Measurements from ENCODE around the gene CYP1A2. TPM values are rescaled to one million over a fixed set of nuclear protein-coding genes. Genes with fewer than 3 reads are reported as not detected.

Gene CYP1A2
- polyA plus RNA-seq, 3 donors = not detected

DNA sequence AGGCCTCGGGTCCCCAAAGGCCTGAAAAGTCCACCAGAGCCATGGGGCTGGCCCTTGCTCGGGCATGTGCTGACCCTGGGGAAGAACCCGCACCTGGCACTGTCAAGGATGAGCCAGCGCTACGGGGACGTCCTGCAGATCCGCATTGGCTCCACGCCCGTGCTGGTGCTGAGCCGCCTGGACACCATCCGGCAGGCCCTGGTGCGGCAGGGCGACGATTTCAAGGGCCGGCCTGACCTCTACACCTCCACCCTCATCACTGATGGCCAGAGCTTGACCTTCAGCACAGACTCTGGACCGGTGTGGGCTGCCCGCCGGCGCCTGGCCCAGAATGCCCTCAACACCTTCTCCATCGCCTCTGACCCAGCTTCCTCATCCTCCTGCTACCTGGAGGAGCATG is 1.2 kb downstream of the CYP1A2 start:
- H3K79me2 ChIP-seq (ENCODE audit: insufficient read depth, low read length) = no peaks in the 10 kb centered on the region
- no peaks in the 10 kb centered on the region for H3K9me3 ChIP-seq (replicated peaks in 1 of 2; ENCODE audit: control insufficient read depth in 1 of 2, insufficient read depth in 1 of 2, low read length in 2 of 2)
- H4K20me1 ChIP-seq (ENCODE audit: insufficient read depth, low read length) = no peaks in the 10 kb centered on the region
- TF ChIP-seq, protein P1, sequence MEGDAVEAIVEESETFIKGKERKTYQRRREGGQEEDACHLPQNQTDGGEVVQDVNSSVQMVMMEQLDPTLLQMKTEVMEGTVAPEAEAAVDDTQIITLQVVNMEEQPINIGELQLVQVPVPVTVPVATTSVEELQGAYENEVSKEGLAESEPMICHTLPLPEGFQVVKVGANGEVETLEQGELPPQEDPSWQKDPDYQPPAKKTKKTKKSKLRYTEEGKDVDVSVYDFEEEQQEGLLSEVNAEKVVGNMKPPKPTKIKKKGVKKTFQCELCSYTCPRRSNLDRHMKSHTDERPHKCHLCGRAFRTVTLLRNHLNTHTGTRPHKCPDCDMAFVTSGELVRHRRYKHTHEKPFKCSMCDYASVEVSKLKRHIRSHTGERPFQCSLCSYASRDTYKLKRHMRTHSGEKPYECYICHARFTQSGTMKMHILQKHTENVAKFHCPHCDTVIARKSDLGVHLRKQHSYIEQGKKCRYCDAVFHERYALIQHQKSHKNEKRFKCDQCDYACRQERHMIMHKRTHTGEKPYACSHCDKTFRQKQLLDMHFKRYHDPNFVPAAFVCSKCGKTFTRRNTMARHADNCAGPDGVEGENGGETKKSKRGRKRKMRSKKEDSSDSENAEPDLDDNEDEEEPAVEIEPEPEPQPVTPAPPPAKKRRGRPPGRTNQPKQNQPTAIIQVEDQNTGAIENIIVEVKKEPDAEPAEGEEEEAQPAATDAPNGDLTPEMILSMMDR (IDR thresholded peaks at IDR 0.05) = no peak
- no peak overlapping the region for H3K27ac ChIP-seq (ENCODE audit: low read depth in 1 of 2, low read length in 2 of 2)
- Mint-ChIP-seq H3K27me3 (ENCODE audit: low read depth in 3 of 3) (peaks cover 6 to 17% (median 12%) of the 10 kb centered on the region in 3 donors), H3K36me3 (no peaks in the 10 kb centered on the region), H3K4me1 (no peaks in the 10 kb centered on the region), H3K4me3 (no peak overlapping the region), H3K9me3 (no peaks in the 10 kb centered on the region), H3K27ac (no peak overlapping the region)
- H3K4me1 ChIP-seq (ENCODE audit: control insufficient read depth in 1 of 2, insufficient read depth in 2 of 2, low read length in 2 of 2) = no peaks in the 10 kb centered on the region
- H3K9ac ChIP-seq (ENCODE audit: insufficient read depth, low read length, poor library complexity, severe bottlenecking) = no peak overlapping the region
- no peaks in the 10 kb centered on the region for H3K36me3 ChIP-seq (replicated peaks in 1 of 2; ENCODE audit: control insufficient read depth in 1 of 2, insufficient read depth in 2 of 2, low read length in 2 of 2)
- 97% methylated on average over 19 of the region's 20 CpGs for WGBS (ENCODE audit: insufficient coverage)
- H3K4me3 ChIP-seq (replicated peaks in 1 of 3; ENCODE audit: low read depth in 2 of 3, low read length in 3 of 3) = no peak overlapping the region
- intact Hi-C loops (cut with micrococcal nuclease) = no loop called here
- no peak for DNase-seq
- no peak overlapping the region for H2AFZ ChIP-seq (ENCODE audit: insufficient read depth, low read depth, low read length, poor library complexity, severe bottlenecking)
- no peak overlapping the region for H3K4me2 ChIP-seq (replicated peaks; ENCODE audit: extremely low read depth, low read length, poor library complexity, severe bottlenecking)
- no peaks in the 10 kb centered on the region for H3K27me3 ChIP-seq (ENCODE audit: control insufficient read depth in 2 of 2, insufficient read depth in 2 of 2, low read length in 2 of 2)

DNA sequence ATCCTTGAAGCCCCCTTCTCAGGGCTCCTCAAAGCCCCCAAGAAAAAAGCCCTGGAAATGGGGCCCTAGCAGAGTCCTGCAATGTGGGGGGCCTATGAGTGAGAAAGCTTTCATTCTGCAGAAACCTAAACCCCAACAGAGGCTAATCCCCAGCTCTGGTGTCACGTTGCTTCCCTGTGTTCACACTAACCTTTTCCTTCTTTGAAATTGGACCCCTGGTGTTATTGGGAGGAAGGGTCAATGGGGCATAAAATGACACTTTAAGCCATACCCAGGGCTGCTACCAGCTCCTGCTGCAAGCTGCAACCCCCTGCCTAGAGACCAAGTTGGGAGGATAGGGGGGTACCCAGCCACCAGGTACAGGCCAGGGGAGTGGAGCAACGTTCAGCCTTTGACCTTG is 2.1 kb downstream of the CYP1A2 start:
- no peak overlapping the region for H3K4me3 Mint-ChIP-seq
- H3K27me3 ChIP-seq (ENCODE audit: control insufficient read depth in 2 of 2, insufficient read depth in 2 of 2, low read length in 2 of 2) = no peaks in the 10 kb centered on the region
- H3K4me1 ChIP-seq (ENCODE audit: control insufficient read depth in 1 of 2, insufficient read depth in 2 of 2, low read length in 2 of 2) = no peaks in the 10 kb centered on the region
- H4K20me1 ChIP-seq (ENCODE audit: insufficient read depth, low read length) = no peaks in the 10 kb centered on the region
- peaks cover 3 to 15% (median 11%) of the 10 kb centered on the region in 3 donors for H3K27me3 Mint-ChIP-seq (ENCODE audit: low read depth in 3 of 3)
- 71% methylated on average over 1 of the region's 2 CpGs for WGBS (ENCODE audit: insufficient coverage)
- intact Hi-C loops (cut with micrococcal nuclease) = no loop called here
- H3K4me3 ChIP-seq (replicated peaks in 1 of 3; ENCODE audit: low read depth in 2 of 3, low read length in 3 of 3) = no peak overlapping the region
- TF ChIP-seq, protein P1 (IDR thresholded peaks at IDR 0.05) = no peak
- H3K27ac Mint-ChIP-seq = no peak overlapping the region
- no peaks in the 10 kb centered on the region for H3K36me3 Mint-ChIP-seq
- no peaks in the 10 kb centered on the region for H3K79me2 ChIP-seq (ENCODE audit: insufficient read depth, low read length)
- DNase-seq = no peak
- no peak overlapping the region for H3K4me2 ChIP-seq (replicated peaks; ENCODE audit: extremely low read depth, low read length, poor library complexity, severe bottlenecking)
- H3K9me3 ChIP-seq (replicated peaks in 1 of 2; ENCODE audit: control insufficient read depth in 1 of 2, insufficient read depth in 1 of 2, low read length in 2 of 2) = no peaks in the 10 kb centered on the region
- no peak overlapping the region for H2AFZ ChIP-seq (ENCODE audit: insufficient read depth, low read depth, low read length, poor library complexity, severe bottlenecking)
- no peaks in the 10 kb centered on the region for H3K9me3 Mint-ChIP-seq
- no peaks in the 10 kb centered on the region for H3K36me3 ChIP-seq (replicated peaks in 1 of 2; ENCODE audit: control insufficient read depth in 1 of 2, insufficient read depth in 2 of 2, low read length in 2 of 2)
- H3K27ac ChIP-seq (ENCODE audit: low read depth in 1 of 2, low read length in 2 of 2) = no peak overlapping the region
- H3K4me1 Mint-ChIP-seq = no peaks in the 10 kb centered on the region
- no peak overlapping the region for H3K9ac ChIP-seq (ENCODE audit: insufficient read depth, low read length, poor library complexity, severe bottlenecking)

All from CD14-positive monocyte (primary cell).